Activated CD4-positive, CD25-positive, alpha-beta regulatory T cell treated with anti-CD3 and anti-CD28 coated beads, Interleukin-2, amount 50 U/mL, for 72 hours (primary cell): ENCODE results near the gene SEPTIN10.
"Not testable (repeated sequence)": the region's sequence is repeated elsewhere in the genome, so short reads cannot be mapped to it uniquely, and the experiment has no call there.

Source experiments
- DNase-seq: peaks from one replicate; pipeline ENCODE4 v3.0.0; 2021

Gene SEPTIN10

DNA sequence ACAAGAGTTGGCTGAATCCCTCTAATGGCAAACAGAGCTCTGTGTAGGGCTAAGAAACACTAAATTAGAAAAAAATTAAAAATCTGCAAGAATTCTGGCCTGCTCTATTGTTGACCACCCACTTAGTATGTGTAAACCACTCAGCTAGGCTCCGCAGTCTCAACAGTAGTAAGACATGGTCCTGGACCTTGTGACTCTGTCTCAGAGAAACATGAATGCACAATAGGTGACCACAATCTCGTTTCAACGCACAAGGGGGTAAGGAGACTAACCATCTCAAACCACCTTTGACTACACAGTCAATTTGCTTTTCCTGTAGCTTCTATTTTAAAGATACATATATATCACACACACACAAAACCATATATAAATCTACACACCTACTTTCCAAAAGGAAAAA is 16.5 kb downstream of the SEPTIN10 start:
- DNase-seq: no peak

DNA sequence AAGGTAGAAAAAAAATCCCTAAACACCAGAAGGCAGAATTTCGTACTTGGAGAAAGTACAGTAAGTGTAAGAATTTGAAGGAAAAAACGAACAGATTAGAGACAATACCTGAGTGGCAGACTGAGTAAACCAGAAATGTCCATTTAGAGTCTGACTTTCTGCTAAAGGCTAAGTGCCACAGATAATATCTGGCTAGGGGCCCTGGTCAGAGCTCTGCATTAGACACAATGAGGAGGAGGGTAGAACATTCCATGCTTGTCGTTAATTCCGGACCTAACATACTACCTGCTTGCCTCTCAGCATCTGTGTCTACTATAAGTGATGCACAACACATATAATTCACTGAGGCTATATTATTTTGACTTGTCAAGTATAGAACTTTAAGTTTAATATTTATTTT is 18.1 kb downstream of the SEPTIN10 start:
- no peak for DNase-seq

DNA sequence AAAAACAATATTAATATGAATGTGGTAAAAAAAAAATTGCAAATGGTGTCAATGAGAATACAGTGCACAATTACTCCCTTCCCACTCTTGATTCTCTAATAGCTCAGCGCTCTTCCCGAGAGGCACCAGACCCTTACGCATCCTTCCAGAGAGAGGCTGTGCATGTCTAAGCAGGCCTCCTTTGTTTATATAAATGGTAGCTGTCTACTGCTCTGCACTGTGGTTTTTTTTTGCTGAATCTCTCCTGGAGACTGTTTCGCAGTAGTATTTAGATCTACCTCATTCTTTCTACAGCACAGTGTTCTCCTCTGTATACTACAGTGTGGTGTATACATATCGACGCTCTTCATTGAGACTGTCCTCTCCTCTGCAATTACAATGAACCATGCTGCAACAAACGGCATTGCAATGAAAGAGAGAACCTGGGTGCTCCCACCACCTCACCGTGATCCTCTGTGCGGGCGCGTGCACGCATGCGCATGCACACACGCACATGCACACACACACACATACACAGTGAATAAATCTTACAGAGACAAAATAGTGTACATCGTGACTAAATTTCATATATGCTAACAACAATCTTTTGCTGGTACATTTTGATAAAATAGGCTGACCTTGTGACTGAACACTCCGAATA is 19.4 kb downstream of the SEPTIN10 start:
- DNase-seq: no peak

DNA sequence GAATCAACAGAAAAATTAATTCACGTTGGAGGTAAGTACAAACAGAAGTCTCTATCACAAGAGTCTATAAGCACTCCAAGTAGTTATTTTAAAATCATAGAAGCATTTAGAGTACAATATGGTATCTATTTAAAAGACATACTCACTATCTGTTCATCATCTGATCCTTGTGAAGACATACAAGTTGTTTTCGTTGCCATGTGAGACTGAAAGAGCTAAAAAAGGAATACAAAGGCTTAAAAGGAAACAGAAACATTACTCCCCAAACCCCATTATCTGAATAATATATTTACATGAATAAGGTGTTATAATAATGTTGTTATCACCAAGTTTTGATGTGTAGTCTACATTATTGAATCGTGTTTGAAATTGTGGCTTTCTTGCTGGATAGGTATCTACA is 20.9 kb downstream of the SEPTIN10 start:
- no peak for DNase-seq

DNA sequence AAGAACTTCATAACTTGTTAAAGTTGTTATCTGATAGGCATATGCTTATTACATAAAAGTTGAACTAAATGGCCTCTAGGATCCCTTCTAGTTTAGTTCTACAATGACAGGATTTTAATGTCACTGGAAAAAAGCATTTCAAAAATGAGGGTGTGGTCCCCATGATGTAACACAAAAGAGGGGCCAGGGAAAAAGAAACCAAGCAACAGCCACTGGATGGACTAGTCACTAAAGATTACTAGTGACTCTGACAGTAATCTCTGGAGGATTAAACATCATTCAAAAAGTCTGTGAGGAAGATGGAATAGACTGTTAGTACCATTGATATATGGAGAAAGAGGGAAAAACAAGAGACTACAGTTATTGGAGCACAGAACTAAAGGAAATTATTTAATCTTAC is 22.6 kb downstream of the SEPTIN10 start:
- no peak for DNase-seq

DNA sequence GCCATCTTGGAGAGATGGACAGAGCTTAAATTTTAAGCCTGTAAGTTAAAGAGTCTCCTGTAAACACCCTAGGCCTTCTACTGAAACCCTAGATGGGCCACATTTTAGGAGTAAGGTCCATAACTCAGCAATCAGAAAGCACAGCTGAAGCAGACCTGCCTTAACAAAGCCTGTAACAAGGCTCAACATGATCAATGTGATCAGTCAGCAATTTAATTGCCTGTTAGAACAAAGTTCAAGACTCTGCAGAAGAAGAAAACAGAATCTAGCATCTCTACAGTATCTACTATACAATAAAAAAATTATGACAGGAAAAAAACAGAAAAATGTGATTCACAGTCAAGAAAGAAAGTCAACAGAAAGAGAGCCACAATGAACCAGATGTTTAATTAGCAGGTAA is 27.1 kb downstream of the SEPTIN10 start:
- no peak for DNase-seq

DNA sequence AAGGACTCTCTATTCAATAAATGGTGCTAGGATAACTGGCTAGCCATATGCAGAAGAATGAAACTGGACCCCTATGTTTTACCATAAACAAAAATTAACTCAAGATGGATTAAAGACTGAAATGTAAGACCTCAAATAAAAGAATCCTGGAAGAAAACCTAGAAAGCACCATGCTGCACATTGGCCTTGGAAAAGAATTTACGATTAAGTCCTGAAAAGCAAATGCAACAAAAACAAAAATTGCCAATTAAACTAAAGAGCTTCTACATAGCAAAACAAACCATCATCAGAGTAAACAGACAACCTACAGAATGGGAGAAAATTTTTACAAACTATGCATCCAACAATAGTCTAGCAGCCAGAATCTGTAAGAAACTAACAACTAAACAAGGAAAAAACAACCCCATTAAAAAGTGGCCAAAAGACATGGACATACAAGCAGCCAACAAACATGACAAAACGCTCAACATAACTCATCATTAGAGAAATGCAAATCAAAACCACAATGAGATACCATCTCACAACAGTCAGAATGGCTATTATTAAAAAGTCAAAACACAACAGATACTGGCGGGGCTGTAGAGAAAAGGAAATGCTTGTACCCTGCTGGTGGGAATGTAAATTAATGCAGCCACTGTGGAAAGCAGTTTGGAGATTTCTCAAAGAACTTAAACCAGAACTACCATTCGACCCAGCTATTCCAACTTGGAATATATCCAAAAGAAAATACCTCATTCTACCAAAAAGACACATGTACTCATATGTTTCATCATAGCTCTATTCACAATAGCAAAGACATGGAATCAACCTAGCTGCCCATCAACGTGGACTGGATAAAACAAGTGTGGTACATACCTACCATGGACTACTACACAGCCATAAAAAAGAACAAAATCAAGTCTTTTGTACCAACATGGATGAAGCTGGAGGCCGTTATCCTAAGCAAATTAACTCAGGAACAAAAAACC is 30.6 kb downstream of the SEPTIN10 start:
- no peak for DNase-seq

DNA sequence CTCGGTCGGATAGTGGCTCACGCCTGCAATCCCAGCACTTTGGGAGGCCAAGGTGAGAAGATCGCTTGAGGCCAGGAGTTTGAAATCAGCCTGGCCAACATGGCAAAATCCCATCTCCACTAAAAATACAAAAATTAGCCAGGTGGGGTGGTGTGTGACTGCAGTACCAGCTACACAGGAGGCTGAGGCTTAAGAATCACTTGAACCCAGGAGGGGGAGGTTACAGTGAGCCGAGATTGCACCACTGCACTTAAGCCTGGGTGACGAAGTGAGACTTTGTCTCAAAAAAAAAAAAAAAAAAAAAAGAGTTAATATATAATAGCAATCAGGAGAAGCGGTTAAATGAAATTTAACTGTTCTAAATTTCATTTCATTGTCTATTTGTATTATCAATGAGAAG is 36.1 kb downstream of the SEPTIN10 start:
- not testable (repeated sequence) for DNase-seq

DNA sequence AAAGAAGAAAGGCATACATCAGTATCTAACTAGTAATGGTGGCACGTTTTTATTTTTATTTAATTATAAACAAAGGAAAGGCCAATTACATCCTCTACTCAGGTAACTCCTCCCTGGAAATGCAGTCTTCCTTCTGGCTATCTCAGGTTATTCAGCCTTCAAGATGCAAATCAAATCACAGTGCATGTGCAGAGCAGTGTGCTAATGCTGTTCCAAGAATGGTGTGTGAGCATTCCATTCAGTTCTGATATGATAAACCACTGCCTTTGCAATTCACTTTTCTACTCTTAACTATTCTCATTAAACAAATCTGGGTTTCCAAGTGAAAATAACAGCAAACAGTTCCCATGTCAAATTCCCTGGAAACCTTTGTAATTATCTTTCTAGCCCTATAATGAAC is 38.4 kb downstream of the SEPTIN10 start:
- no peak for DNase-seq

DNA sequence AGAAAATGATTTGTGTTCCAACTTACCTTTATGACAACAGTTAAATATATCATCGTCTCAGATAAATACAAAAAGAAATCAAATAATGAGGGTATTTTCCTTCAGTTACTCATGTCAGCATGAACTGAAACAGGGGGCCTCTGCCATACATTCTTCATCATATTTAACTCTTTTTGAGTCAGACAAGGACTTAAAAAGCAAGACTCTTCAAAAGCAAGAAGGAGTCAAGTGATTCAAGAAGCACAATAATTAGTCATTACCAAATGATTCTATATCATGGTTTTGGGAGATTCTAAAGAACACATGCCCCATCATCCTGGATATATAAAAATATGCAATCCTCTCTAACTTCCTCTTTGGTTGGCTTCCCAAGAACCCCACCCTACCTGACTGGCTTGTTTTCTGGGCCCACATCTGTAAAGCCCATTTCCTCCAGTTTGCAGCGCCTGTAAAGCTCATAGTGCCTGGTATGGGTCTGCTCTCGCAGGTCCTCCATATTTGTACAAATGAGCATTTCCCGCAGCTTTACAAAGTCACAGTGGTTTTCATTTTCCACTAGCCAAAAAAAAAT is 49.7 kb downstream of the SEPTIN10 start:
- DNase-seq: no peak

DNA sequence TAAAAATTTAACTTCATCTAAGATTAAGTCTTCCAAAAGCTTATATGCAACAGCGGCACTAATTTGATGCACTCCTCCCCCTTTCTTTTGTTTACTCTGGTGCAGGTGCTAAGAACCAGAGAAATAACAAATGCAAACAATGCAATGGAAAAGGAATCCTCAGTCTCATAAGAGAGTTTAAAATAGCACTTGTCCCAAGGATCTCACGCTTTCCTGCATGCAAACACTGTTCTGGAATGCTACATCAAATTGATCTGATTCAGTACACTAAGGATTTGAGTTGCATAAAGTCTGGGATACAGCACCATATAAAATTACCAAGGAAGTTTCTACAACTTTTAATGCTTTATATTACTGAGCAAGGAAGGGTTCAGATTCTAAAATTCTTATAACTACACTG is 50.5 kb downstream of the SEPTIN10 start:
- no peak for DNase-seq

DNA sequence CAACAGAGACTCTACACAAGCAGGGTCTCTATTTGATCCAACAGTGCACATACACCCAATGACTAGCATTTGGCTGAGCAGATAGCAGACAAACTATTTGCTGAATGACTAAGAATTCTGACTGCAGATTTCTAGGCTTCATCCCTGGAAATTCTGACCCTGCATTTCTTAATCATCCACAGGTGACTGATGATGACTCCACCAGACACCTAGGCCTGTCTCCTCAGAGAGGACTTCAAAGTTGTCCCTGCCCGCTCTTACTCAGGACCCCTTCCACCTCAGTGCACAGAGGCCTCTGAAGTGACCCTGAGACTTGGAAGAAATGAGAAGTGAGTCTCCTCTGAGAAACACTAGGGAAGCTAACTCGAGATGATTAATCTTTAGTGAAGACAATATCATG is 51.3 kb downstream of the SEPTIN10 start:
- DNase-seq: no peak

DNA sequence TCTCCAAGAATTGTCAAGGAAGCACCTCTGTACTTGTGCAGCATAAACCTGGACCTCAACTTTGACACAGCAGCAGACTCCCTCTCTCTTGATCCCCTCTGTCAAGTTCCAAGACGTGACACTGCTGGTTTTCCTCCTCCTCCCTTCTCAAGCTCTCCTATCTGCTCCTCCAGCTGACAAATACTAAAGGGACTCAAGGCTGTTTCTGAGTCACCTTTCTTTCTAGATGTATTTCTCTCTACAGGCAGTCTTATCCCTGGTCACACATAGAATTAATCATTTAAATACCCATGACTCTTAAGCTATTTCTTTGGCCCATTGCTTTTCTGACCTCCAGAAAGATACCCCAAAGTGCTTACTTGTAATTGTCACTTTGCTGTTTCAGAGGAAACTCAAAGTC is 53.5 kb downstream of the SEPTIN10 start:
- no peak for DNase-seq

DNA sequence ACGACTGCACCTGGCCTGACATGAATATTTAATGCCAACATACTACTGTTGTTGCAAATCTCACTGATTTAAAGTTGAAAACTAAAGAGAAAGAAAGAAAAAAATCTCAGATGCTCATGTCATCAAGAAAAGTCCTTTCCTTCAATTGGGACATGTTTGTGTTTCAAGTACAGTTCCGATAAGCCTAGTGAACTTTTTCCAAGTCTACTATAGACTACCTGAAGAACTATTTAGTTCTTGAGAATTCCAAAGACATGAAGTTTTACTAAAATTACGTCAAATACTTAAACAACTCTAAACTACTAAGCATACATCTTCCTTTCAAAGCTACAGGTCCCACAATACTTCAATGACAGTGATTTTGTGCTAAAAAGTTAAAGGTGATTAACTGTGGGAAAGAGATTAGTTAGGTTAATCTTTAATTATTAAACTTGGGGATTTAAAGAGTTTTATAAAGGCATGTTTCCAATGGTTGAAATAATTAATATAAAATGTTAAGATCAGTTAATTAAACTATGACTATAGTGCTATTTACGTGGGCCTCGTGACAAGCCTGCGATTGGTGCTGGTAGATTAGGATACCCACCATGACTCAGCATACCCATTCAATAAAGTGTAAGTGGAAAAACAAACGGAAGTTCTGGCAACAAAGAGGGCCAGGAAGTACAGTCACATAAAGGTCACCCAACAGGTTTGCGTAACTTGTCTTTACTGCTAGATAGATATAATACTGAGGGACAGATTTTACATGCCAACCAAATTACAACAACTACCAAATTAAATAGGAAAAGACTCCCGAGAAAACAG is 55.5 kb downstream of the SEPTIN10 start:
- DNase-seq: no peak

DNA sequence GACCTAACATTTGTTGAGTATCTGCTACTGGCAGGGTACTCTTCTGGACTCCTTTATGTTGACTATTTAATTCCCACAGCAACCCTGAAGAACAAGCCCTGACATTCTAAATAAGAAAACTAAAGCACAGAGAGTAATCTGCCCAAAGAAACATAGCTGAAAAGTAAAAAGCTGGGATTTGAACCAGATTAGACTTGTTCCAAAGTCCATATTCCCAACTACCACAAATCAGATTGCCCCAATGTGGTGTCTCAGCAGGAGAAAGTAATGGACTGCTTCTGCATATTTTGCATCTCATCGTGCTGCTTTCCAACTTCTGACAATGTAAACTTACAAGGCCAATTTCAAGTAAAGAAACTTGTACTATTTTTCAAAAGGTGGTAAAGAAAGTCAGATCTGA is 56.5 kb downstream of the SEPTIN10 start:
- DNase-seq: no peak

DNA sequence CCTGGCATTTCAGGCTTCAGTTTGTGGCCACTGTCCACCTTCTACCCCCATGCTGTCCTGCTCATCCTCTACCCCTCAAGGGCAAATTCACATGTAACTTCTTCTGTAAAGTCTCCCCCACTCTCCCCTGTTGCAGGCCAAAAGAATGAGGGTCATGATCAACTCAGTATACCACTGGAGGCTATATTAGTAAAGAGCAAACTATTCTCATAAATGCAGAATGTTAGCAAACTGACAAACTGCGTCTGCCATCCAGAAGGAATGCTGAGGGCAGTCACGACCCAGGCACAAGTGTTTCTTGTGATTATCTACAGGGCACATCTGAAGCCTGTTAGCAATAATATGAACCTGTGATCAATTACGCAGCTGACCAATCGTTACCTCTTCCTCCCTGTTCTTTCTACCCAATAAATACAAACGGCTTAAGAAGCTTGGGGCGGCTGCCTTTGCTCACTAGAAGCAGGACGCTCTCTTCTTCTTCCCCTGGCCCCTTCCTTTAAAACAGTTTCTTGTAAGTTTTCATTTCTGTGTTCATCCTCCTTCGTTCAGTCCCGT is 58.3 kb downstream of the SEPTIN10 start:
- DNase-seq: no peak

DNA sequence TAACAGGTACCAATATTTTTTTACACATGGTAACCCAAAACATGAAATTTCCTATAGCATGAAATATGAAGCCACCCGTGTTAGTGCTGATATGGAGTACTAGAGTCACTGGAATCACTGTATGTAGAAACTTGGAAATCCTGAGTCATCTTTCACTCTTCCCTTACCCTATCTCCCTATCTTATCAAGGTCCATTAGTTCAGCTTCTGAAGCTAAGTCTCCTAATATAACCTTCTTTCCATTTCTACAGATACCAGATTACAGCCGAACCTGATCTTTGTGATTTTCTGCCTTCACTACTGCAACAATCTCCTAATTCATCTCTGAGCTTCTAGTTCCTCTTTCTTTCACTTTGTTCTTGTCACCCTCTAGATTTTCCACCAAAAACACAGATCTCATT is 59.0 kb downstream of the SEPTIN10 start:
- no peak for DNase-seq

DNA sequence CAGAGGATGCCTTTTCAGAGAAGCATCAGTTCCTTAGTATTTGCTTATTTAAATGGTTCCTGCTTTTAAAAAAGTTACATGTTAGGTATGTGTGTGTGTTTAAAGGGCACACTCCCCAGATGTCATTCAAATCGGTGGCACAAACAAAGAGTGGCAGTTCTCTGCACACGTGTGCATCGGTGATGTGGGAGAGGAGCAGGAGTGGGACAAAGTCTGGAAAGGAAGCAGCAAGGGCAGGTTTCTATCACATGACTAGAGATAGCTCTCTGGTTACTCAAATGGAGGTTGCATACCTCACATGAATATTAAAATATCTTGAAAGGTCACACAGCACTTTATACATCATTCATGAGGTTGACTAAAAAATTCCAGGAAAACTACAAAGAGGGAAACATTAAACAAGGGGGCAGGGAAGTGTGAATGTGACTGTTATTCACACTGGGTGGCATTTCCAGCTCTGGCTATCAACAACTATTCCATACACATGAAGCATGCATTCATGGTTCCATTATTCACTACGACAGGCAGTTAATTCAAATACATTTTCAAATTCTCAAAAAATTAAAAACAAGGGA is 64.7 kb downstream of the SEPTIN10 start:
- DNase-seq: no peak

DNA sequence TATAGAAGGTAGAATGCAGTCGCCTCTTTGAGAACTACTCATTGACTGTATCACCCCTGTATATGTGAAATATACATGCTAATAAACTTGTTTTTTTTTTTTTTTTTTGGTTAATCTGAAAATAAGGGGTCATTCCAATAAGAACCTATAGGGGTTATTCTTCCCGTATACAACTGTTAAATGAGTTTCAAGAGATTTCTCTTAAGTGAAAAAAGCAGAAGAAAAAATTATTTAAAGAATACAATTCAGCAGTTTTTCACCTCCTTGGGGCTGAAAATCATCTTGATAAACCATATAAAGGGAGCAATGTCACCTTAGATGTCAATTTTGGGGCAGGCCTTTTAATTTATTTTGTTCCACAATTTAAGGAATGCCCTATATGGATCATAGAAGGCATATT is 66.5 kb downstream of the SEPTIN10 start:
- no peak for DNase-seq

DNA sequence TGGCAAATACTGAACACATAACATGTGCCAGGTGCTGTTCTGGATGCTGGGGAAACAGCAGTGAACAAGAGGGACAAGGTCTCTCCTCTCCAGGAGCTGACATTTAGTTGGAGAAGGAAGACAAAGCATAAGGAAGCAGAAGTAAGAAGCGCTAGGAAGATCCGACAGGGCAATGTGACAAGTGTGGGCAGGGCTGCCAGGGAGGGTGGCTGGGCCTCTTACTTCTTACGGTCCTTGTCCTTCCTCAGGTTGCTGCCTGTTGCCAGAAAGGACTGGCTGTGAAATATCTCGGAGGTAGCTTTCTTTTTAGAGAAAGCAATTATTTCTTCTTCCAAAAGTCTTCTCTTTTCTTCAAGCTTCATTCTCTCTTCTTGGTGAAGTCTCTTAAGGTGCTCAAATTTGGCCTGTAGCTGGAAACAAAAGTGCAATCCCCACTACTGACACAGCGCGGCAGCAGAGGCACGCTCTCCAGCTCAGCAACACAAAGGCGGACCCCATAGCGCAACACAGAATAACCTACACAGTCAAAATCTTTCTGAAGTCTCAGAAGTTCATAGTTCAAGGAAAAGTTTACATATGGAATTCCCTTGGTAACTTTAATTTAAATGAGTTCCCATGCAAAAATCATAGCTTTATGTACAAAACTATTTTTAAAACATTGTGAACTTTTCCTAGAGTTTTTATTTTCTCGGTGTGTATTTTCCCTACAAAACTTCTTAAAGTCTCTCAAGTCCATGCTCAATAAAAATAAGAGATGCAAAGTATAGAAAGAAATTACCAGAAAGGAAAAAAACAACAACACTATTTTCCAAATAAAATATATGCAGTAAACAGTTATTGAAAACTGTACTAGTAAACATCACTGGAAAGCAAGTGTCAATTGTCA is 67.7 kb downstream of the SEPTIN10 start:
- DNase-seq: peak; percentile 69

DNA sequence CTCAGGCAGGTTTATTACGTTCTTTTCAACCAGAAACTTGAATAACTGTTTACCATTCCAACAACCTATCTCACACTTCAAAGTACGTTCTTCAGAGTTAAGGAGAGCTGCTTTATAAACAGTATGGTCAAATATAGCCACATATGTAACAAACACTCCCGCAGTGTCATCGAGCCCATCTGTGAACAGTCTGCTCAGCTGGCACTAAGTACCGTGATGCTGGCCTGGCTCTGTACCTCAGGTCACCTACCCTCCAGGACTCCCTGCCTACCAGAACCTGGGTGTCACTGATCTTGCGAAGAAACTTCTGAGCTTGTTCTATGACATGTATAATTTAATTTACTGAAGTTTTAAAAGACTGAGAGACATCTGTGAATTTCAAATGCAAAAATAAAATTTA is 71.4 kb downstream of the SEPTIN10 start:
- DNase-seq: no peak

DNA sequence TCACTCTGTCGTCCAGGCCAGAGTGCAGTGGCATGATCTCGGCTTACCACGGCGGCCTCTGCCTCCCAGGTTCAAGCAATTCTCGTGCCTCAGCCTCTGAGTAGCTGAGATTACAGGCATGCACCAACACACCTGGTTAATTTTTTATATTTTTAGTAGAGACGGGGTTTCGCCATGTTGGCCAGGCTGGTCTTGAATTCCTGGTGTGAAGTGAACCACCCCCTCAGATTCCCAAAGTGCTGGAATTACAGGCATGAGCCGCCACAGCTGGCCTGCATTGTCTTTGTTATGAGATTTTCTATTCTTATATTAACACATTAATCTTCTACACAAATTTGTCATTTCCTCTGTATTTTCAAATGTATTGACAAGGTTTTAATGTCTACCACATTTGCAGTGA is 75.2 kb downstream of the SEPTIN10 start:
- no peak for DNase-seq
